Measurements from ENCODE around the gene ILDR1.
"Not testable (repeated sequence)": the region's sequence is repeated elsewhere in the genome, so short reads cannot be mapped to it uniquely, and the experiment has no call there.

Gene ILDR1

DNA sequence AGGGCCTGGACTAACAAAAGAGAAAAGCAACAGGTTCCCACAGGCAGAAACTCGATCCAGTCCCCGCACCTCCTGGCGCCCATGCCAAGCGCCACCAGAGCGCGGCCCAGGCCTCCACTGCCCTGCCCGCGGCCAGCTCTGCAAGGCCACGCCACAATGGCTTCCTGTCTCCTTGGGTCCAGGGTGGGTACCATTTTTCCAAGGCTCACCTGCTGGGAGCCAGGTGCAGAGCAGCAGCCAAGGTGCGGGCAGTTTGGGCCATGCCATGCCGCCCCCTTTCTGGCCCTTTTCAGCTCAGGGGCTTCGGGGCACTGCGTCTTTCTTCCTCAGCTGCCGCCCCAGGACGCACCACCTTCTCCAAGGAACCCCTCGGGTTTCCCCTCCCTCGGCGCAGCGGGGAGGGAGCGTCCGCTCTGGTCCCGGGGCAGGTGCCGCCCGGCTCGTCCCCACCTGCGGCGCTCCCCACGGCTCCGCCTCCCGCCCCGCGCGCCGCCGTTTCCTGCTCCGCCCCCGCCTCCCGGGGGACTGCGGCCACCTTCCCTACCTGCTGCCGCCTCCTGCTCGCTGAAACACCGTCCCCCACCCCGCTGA, at the start of gene ILDR1:
TSS of gene ILDR1 (minus strand) at position 437 of the 591 bp plus-strand sequence. CDS start at position 267, 170 bp downstream.
- DNase-seq, result no peak

DNA sequence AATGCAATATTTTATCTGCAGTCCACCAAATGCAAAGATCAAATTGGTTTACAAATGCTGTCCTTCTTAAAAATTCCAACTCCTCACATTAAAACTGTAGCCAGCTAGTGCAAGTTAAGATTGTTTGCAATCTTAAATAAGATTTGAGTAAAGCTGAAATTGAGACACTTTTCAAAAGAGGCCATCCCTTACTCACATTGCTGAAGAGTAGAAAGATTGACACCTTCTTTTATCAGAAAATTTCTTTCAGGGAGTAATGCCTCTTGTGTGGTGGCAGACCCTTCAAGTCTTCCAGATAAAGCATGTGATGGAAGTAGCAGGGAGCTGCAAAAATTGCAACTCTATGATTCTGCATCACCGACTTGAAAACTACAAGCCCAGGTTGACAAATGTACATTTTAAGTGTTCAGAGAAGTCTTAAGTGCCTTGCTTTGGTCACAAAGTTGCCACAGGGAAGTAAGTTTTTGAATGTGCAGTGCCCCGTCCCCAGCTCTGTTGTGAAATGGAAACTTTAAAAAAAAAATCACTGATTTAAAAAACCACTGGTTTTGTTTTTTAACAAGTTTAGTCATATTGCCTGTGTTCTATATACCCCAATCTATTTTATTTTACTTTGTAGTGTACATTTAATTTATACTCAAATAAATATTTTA, 45.7 kb upstream of the ILDR1 start:
- no peak for DNase-seq

DNA sequence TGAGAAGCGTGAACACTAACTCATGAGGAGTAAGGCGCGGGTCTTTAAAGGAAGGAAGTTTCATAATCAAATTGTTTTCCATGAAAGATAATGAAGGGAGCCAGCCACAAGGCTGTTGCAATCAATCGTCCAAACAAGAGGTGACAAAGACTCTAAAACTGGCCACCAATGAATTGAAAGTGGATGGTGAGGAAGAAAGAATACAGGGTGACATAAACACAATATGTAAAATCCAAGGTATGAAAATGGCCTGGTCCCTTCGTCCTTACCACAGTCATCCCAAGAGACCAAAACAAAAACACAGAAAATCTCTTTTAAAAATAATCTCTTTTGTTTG, 45.1 kb upstream of the ILDR1 start:
- DNase-seq, result no peak

DNA sequence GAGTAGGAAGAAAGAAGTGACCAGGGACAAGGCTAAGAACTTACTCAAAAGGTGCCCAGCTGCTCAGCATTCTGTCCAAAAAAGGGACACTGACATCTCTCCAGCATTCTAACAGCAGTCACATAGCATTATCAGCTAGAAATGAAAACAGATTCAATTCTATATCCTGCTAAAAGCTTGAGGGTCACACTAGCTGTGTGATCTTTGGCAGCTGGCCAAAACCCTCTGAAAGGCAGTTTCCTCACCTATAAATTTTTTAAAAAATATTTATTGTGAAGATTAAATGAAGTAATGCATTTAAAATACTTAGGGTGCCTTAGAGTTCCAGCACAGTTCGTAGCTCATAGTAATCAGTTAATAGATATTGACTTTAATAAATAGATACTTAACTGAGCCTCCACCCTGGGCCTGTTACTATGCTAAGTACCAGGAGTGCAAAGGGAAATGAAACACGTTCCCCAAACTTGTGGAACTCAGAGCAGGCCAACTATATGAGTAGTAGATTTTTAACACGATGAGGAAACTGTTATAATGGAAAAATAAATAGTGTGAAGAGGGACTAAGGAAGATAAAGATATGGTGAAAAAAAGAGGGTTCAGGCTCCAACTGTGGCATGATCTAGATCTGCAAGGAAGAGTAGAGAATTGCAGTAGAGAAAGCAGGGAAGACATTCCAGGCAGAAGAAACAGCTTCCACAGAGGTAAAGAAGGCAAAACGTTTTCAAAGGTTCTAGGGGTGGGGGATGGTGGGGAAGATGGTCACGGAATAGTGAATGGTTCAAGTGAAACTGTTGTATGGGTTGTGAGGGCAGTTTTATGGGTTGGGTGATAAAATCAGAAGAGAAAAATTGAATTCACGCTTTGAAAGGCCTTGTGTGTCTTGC, 44.5 kb upstream of the ILDR1 start:
- no peak for DNase-seq

DNA sequence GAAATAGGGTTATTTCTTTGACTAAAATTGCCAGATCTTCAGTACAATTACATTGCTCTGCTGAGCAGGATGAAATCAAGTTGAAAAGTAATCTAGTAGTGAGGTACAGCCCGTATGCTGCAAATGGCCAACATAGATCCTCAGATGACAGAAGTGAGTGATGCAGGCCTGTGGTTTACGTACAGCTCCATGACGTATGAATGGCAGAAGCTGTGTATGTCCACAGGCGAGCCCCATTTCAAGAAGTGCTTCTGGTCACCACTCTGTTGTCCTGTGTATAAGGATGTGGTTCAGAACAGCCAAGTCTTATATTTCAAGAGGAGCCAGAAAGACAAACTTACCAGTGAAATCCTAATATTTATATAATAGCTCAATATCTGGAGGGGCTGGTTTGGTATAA, 42.3 kb upstream of the ILDR1 start:
- DNase-seq, result no peak

DNA sequence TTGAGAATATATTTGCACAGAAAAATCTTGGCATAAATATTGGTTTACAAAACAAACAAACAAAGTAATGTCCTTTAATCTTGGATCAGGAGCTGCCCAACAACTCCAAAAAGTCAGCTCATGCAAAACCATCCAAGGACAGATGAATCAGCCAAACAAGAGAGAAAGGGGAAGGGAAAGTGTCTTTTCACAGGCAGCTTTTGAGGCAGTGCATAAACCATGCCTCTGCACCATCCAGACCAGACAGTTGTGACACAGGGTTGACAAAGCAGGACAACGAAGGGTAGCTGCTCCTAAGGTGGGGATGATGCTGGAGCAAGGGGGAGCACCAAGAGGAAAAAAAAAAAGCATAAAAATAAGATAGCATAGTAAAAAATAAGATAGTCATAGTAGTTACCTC, 41.9 kb upstream of the ILDR1 start:
- DNase-seq, result no peak

DNA sequence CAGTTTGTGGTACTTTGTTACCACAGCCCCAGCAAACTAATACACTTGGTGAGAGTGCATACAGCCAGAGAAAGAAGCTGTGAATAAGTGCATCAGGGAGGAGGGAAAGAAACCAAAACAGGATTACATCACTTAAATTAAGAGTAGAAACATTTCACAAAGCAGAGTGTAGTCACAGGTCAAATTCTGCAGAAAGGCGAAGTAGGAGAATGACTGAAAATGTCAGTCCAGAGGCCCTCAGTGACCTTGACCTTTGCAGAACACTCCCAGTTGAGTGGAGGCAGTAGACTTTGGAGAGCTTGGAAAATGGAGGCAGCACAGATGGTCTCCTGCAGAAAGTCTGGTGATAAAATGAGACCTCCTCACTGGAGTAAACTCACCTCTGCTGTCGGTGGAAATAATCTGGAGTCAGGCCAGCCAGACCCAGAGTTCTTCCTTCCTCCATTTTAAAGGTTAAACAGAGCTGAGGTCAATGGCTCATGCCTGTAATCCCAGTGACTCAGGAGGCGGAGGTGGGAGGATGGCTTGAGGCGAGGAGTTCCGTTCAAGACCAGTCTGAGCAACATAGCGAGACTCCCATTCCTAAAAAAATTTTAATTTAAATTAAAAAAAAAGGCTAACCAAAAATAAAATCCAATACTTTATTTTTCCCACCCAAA, 38.1 kb upstream of the ILDR1 start:
- no peak for DNase-seq

DNA sequence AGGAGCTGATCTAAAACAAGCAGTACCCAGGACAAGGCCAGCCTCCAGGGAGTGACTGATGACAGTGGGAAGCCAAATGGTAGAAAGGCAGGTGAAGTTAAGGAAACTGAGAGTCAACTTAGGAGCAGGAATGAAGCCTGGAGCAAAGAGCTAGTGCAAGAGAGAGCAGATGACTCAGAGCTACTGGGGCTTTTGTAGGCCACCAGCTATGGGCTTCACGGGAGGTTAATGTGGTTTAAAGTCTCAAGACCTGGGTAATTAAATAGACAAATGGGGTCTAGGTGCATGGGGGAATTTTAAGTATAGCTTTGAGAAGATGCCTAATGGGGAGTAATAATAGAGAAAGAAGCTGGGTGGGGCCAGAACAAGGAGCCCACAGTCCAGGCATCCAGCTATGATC, 36.2 kb upstream of the ILDR1 start:
- DNase-seq, result no peak

DNA sequence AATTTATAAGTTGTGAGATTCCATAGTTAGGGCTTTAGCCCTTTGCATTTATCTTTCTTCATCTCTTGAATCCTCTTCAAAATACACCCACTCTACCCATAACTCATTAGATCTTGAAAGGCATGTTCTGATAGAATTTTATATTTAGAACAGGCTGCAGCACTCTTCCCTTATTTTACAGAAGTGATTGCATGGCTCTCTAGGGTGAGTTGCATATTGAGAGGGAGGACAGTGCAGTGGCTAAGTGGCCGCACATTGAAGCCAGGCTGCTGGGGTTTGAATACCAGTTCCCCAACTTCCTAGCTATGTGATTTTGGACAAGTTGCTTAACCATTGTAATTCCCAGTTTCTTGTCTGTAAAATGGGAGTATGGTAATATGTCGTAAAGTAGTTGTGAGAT, 35.6 kb upstream of the ILDR1 start:
- no peak for DNase-seq

DNA sequence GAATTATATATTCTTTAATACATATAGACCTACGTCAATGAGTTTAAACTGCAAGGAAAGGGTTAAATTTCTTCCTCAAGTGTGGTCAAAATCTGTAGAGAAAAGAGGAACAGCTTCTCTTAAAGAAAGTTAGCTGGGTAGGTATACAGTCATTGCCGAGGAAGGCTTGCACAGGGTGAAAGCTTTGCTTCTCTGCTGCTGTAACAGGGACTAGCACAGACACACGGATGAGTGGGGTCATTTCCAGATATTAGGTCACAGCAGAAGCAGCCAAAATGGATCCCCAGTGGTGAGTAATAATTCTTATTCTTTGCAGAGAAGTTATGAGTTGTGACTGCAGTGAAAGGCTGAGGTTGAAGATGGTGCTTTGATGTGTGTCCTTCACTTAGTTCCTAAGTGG, 33.2 kb upstream of the ILDR1 start, which contains the start of gene CD86:
TSS of gene CD86 (plus strand) at position 148 of the 400 bp plus-strand sequence. CDS start at position 276, 128 bp downstream.
- no peak for DNase-seq

DNA sequence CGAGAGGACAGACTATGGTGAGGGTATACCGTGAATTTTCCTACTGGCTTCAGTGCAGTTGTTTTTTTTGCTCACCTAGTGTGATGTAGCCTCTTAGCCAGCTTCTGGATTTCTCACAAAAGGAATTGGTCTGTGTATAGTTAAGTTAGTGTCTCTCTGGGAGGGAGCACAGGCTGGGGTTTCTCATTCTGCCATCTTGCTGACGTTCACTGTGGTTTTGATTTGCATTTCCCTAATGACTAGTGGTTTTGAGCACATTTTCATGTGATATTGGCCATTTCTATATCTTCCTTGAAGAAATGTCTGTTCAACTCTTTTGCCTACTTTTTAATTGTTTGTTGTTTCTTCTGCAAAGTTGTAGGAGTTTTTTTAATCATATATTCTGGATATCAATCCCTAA, 30.9 kb upstream of the ILDR1 start:
- no peak for DNase-seq

DNA sequence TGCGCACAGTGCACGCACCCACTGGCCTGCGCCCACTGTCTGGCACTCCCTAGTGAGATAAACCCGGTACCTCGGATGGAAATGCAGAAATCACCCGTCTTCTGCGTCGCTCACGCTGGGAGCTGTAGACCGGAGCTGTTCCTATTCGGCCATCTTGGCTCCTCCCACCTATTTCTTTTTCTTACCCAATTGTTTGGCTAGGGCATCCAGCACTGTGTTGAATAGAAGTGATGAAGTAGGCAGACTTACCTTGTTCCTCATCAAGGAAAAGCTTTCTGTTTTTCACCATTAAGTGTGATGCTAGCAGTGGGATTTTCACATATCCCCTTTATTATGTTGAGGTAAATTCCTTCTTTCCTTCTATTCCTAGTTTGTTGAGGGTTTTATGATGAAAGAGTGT, 25.7 kb upstream of the ILDR1 start:
- DNase-seq, result not testable (repeated sequence)

DNA sequence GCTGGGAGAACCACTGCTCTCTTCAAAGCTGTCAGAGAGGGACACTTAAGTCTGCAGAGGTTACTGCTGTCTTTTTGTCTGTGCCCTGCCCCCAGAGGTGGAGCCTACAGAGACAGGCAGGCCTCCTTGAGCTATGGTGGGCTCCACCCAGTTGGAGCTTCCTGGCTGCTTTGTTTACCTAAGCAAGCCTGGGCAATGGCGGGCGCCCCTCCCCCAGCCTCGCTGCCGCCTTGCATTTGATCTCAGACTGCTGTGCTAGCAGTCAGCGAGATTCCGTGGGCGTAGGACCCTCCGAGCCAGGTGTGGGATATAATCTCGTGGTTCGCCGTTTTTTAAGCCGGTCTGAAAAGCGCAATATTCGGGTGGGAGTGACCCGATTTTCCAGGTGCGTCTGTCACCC, 25.2 kb upstream of the ILDR1 start:
- not testable (repeated sequence) for DNase-seq

DNA sequence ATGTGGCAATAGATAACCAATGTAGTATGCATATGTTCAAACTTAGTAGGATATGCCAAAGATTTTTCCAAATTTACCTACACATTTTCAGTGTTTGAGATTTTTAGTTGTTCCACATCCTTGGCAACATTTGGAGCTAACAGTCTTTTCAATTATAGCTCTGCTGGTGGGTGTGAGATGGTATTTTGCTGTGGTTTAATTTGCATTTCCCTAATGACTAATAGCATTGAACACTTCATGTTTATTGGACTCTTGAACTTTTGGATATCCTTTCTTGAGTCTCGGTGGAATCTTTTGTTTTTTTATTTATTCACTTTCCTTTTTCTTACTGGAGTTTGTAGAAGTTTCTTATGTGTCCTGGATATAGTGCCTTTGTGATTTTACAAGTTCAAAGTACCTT, 11.0 kb upstream of the ILDR1 start:
- DNase-seq, result no peak

DNA sequence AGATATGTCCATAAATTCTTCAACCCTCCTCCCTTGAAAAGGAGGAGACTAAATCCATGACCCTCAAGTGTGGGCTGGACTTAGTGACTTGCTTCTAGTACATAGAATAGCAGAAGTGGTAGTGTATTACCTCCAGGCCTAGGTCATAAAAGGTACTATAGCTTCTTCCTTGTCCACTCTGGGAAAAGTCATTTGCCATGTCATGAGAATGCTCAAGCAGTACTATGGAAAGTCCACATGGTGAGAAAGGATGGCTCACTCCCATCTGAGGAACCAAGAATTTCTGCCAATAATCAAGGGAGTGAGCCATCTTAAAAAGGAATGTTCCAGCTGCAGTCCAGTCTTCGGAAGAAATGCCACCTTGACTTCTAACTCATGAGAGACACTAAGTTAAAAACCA, 10.5 kb upstream of the ILDR1 start:
- no peak for DNase-seq

DNA sequence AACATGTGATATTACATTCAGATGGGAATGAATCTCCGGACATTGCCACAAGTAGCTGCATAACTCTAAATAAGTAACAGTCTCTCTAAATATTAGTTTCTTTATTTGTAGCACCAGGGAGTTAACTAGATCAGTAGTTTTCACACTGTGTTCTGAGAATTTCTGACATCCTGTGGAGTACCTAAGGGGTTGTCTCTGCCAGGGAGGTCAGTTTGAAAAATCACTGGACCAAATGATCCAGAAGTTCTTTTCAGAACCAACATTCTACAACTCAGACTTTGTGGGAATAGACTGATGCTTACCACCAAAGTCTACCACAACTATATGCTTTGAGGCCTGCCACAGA, 9.0 kb upstream of the ILDR1 start:
- no peak for DNase-seq

DNA sequence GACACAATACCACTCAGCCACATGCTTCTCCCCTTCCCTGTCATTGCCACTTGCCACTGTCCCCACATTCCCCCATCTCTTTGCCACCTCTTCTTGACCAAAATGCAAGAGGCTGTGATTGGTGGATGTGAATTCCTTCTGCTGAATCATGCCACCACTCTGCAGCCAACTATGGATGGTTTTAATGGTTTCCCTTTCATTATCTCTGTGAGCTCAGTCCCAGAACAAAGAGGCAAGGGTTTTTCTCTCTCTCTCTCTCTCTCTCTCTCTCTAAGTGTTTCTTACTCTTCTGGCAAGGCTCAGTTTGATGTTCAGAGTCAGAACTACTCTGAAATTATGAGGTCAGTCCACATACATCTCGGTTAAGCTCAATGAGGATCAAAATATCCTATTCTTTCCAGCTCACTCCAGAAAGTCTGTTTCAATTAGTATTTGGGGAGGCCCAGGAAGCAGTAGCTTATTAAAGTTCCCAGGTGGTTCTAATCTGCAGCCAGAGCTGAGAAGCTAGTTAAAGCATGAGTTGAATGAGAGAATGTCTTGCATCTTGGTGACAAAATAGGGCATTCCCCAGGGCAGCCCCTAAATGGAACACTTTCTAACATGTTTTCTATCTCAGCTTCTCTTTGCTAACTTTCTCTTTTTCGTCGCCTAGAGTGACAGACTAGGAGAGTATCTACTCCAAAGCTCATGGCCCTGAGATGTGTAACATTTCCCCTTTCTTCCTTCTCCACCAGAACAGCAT, 8.5 kb upstream of the ILDR1 start:
- DNase-seq, result no peak

DNA sequence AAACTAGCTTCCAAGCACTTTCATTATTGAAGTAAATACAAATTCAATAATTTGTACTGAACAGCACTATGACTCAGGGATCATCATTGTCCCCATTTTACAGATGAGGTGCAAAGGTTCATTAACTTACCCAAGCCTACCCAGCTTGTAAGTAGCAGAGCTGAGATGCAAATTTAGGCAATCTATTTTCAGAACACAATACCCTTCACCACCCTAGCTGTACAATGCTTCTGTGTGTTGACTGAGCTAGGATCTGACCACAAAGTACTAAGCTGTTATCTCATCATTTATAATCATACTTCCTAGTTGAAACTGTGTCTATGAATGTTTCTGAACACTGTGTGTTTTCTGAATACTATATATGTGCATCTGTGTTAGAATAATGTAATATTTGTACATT, 3.2 kb upstream of the ILDR1 start:
- no peak for DNase-seq

DNA sequence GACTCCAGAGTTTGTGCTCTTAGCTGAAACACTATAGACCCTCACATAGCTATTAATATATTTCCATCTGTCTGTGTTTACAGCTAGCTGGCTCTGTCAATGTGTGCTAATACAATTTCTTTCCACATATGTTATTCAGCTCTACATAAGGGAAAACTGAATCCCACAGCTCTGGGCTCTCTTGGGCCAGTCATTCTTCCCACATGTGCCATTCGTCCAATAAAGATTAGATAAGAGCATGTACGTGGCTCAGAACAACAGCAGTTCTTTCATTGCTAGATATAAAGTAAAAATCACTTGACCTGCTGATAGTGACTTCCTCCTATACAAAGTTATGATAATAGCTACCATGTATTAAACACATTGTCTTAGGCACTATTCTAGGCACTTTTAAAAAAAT, 2.8 kb upstream of the ILDR1 start:
- no peak for DNase-seq

DNA sequence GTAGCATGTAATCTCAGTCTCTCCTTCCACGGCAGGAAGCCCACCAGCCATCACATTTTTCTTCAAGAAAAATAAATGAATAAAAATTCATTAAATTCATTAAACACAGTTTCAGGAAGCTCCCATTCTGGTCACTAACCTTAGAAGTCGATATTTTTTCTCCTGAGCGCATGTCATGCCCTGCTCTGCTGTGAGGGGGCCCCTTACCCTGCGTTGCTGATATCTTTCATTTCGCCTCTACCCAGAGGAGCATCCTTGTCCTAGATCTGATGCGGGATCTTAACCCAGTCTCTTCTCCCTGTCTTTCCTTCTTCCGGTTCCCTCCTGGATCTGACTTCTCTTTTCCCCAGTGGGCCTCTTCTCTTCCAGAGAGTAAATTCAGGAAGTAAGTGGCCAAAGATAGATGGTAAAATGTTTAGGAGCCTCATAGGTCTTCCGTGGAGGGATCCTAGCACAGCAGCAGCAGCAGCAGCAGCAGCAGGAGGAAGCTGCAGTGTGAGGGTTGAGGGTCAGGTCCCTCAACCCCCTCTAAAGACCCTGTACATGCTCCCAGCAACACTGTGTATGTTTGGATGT, 1.4 kb upstream of the ILDR1 start:
- no peak for DNase-seq

DNA sequence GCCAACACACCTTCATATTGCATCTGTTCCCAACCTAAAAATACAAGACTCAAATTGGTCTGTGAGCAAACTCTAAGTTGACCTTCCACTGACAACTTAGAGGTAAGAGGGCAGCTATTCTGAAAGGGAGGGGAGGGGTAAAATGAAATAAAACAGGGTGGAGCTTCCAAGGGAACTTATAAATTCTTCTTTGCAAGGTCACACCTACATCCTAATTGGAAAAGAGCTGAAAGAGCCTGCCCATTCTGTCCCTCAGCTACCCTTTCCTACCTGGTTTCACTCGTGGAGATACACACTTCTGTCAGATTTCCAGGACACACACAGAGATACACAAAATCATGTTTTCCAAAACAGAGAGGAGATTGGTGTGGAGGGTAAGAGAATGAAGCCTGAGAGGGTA, 1.0 kb downstream of the ILDR1 start:
- DNase-seq, result no peak

DNA sequence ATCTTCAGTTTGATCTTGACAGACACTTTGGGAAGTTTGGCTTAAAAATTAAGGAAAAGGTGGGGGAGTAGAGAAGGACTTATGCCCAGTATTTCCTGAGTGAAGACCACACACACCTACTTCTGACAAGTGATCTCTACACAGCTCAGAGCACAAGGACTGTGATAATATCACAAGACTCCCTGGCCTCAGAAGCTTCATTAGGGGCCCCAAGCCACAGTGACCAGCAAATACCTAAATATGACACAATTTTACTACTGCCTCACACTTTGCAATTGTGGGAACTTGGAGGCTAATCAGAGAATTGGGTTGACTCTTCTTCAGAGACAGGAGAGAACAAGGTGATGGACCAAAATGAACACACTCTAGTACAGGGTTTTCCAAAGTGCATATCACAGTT, 2.6 kb downstream of the ILDR1 start:
- no peak for DNase-seq

DNA sequence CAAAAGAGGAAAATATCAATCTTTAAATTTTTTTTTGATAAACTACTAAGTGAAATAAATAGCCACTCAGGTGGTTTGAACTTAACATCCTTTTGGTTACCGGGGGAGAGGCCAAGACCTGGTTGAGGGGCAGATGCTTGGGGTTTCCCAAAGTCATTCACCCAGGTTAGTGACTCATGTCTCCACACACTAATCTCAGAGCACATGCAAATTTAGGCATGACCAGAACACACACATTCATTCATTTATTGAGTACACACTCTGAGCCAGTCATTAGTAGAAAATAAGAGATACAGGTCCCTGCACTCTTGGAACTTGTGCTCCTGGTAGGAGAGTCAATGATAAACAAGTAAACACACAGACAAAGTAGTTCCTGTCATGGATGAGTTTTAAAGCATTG, 7.3 kb downstream of the ILDR1 start:
- no peak for DNase-seq

Measured in activated CD8-positive, alpha-beta memory T cell treated with anti-CD3 and anti-CD28 coated beads, Interleukin-2, amount 50 U/mL, for 48 hours (primary cell).